HG03095 (cell line): ENCODE data around the gene AATK.

Source experiments
- ATAC-seq: cut with Tn5 transposase; IDR thresholded peaks from one replicate; pipeline ENCODE4 v1.9.1; 2021; ENCODE audit warnings: moderate library complexity; ENCODE audit not compliant: unreplicated experiment

Gene AATK

DNA sequence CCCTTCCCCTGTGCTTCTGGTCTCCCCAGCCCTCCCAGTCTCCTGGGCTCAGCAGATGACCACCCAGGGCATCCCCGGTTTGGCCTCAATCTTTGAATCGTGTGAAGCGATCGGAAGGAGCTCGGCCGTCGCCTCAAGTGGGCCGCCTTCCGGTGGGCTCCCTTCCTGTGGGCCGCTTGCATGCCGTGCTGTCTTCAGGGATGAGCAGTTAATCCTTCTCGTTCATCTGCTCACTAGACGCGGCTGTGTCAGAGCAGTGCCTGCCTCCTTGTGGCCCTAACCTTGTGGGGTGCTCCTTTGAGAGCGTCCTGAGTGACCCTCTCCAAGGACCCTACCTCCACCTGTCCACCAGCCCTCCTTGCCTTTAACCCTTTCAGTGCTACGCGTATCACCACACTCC is 90.7 kb downstream of the AATK start:
- no peak for ATAC-seq

DNA sequence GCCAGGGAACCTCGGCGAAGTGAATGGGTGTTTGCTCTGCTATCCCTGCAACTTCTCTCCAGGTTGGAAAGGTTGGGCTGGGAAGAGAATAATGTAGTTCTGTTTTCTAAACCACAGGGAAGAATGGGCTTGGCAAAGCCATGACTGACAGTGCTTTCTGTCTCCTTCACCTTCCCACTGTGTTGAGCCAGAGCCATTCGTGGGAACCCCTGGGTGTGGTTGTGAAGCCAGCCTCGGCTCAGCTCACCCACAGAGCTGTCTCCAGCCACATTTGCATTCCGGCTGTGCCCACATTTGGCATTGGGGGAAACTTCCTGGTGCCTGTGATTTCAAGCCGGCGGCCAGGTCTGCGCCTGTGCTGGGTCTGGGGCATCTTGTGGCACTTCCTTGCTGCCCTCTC is 91.1 kb downstream of the AATK start:
- ATAC-seq, result no peak

DNA sequence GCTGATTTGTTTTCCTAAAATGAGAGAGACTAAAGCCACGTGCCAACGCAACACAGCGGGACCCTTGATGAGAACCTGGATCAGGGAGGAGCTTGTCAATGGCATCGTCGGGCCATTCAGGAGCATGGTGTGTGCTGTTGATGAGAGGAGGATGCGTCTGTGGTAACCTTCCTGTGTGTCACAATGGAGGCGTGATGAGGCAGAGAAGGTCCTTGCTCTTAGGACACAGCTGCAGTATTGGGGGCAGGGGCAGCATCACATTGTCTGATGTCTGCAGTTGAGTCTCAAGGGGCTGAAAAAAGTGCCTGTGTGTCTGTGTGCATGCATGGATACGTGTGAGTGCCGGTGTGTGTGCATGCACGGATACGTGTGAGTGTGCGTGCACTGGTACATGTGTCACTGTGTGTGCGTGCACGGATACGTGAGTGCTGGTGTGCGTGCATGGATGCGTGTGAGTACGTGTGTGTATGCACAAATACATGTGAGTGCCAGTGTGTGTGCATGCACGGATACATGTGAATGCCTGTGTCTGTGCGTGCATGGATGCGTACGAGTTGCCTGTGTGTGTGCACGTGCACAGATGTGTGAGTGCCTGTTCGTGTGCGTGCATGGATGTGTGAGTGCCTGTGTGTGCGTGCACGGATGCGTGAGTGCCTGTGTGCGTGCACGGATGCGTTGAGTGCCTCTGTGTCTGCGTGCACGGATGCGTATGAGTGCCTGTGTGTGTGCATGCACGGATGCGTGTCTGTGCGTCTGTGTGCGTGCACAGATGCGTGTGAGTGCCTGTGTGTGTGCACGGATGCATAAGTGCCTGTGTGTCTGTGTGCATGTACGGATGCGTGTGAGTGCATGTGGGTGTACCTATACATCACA is 91.8 kb downstream of the AATK start:
- no peak for ATAC-seq

DNA sequence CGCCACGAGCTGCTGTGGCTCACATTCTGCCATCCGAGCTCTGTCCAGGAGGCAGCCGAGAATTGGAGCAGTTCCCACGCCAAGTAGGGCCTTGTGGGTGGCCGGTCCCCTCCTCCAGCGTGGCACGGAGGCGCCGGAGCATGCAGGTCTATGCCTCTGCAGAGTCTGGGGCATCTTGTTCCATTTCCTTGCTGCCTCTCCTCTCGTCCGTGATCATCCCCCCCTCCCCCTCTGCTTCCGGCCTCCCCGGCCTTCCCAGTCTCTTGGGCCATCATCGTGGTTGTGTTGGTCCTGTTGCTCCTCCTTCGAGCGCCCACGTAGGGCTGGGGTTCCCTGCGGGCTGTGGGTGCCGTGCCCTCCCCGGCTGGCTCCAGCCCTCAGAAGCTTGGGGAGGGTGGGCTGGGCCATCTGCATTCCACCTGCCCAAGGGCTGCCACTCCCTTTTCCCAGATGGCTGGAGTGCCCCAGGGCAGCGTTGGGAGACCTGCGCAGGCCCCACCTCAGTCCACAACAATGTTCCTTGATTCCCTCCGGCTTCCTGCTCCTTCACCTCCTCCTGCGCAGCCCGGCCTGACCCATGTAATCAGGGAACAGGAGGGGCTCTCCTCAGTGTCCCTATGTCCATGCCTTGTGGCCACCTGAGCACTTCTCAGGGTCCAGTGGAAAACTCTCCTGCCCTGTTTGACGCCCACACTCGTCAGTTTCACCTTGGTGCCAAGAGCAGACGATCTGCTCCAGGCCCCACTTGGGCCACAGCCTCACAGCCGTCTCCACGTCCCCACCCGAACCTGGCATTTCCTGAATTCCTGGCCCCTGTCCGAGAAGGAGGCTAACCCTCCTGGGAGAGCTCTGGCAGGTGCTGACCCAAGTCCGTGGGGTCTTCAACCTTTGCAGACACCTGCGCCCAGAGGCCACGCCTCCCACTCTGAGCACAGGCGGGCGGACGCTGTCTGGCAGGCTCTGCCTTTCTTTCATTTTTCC is 94.0 kb downstream of the AATK start:
- no peak for ATAC-seq

DNA sequence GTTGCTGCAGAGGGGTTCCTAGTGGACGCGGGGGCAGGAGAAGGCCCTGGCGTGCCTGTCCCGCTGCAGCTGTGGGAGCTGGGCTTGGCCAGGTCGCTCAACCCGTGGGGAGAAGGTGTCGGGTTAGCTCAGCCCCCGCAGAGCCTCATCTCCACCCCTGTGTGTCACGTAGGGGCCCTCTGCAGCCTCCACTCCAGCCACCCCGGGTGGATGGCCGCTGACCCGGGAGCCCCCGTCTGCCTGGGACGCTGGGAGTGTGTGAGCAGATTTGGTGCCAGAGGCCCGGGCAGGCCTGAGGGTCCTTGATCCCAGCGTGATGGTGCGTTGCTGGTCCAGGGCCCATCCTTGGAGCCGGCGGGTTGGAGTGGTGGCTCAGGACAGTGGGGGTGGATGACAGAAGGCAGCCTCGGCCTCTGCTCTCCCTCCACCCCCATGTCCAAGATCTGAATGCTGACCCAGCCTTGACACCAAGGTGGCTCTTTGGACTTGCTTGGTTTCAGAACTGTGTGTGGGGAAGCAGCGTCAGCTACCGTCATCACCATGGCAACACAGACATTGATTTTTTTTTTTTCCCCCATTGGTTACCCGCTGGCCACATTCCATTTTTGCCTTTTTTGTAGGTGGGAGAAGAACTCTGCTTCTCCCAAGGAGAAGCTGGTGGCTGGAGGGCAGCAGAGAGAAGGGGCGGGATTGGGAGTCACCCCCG is 95.3 kb downstream of the AATK start:
- no peak for ATAC-seq

DNA sequence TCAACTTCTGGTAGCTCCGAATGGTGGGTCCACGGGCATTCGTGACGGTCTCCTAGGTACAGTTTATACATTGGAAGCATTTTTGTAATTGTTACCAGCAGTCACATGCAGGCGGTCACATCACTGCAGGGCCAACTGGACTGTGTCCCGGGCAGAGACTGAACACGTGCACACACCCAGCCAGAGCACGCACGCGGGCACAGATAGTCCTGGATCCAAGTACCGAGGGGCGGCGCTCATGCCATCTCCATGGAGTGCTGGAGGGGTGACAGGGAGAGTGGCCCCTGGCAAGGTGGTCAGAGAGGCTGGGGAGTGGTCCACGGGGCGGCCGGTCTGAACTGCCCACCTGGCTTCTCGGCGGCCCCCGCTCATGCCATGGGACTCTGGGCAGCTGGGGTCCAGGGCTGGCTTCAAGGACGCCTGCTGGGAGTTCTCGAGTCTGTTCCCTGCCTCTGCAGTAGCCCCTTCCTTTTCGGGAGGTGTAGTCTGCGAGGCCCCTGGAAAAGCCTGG is 96.8 kb downstream of the AATK start:
- no peak for ATAC-seq

DNA sequence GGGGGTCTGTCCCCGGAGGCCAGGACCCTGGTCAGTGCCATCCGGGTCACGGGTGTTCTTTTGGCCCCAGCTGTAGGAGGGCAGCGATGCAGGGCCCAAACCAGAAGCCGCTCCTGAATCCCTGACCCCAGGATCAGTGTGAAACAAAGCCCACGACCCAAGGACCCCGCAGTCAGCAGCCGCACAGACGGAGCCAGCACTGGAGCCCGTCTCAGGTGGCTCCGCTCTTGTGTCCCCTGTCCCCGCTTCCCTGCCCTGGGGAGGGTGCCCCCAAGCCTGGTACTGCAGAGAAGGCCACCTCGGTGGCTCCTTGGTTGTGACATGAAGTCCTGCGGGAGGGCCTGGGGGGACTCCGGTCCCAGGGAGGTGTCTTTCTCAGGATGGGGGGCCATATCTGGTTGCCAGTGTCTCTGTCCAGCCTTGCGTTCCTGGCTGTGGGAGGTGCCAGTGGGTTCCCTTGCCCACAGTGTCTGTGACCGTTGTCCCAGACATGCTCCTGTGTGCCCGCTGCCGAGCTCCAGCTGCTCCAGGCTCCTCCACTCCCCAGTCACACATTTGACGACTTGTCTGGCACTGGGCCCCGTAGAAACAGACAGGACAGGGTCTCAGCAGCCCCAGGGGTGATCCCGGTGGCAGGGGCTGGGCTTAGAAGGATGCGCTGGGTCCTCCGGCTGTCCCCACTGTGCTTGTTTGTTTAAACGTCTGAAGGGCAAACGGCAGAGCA is 97.4 kb downstream of the AATK start:
- no peak for ATAC-seq

DNA sequence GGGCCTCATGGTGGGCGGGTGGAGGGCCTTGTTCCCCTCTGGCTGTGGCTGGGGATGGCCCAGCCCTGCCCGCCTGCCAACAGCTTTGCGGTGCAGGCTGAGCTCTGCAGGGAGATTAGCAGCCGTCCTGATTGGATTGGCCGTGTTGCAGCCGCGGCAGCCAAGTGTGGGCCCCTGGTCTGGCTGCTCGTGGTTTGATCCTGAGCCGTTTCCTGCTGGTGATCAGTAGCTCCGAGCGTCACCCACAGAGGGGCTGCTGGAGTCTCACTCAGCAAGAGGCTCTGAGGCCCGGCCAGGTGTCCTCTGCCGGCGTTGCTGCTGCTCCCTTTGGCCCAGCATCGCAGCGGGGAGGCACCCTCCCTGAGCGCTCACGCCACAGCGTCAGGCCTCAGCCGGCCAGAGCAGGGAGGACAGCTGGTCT is 98.6 kb downstream of the AATK start:
- ATAC-seq, result no peak
